ENCODE data around the gene PFKP. TPM values are rescaled to one million over a fixed set of nuclear protein-coding genes. Genes with fewer than 3 reads are reported as not detected.

The PFKP gene
- polyA plus RNA-seq, 4 donors = 13.1 to 34.8 (median 25.1) TPM

GRCh38 chr10:3179174-3179573 is 111.8 kb downstream of the PFKP start:
- no peak for DNase-seq (ENCODE audit: low read depth in 4 of 4, low spot score in 3 of 4)

GRCh38 chr10:3180355-3181025 is 113.1 kb downstream of the PFKP start:
- DNase-seq (ENCODE audit: low read depth in 4 of 4, low spot score in 3 of 4) = no peak

GRCh38 chr10:3185386-3185785 is 118.0 kb downstream of the PFKP start:
- no peak for DNase-seq (ENCODE audit: low read depth in 4 of 4, low spot score in 3 of 4)

GRCh38 chr10:3186368-3186767 is 119.0 kb downstream of the PFKP start:
- DNase-seq (ENCODE audit: low read depth in 4 of 4, low spot score in 3 of 4) = no peak

Other genes with a start within 250 kb of the PFKP start
- gene PITRM1, start 105.2 kb downstream of the PFKP start, polyA plus RNA-seq (ENCODE audit: insufficient read length in 4 of 4) = 10 to 100 TPM; 58.0 to 67.3 (median 61.9) TPM